SU-DHL-6 (cell line): ENCODE measurements around the gene NEIL3.

Experiments used
- EZH2phosphoT487 ChIP-seq: fragments of 200-600 bp; sonication (generic), shearing (Covaris generic); conservative IDR thresholded peaks from 2 replicates; pipeline ENCODE4 v1.6.1; 2018; ENCODE audit warnings: mild to moderate bottlenecking, antibody characterized with exemption, low read length, moderate library complexity, mixed read lengths
- TF ChIP-seq, protein P1 (sequence below): fragments of 200-600 bp; sonication (generic); IDR thresholded peaks from one replicate; pipeline ENCODE4 v1.5.1; 2017; ENCODE audit warnings: antibody characterized with exemption, mild to moderate bottlenecking, low read length, moderate library complexity; ENCODE audit not compliant: insufficient read depth, poor library complexity, severe bottlenecking

DNA sequence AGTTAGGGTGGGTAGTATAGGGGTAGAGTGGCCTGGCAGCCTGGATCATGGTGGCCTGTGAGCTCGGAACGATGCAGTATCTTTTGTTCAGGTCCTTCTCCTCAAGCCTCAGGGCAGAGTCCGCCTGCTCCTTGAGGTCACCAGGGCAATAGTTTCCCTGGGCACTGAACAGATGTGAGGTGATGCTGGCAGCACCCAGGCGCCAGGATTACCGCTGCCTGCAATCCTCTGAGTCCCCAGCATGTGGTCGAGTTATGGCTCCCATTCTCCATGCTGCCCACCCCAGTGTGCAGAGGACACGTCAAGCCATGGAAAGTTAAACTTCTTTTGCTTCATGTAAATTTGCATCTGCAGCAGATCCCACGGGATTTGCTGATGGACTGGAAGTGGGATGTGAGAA lies 38.7 kb downstream of the NEIL3 start:
- TF ChIP-seq, protein P1, sequence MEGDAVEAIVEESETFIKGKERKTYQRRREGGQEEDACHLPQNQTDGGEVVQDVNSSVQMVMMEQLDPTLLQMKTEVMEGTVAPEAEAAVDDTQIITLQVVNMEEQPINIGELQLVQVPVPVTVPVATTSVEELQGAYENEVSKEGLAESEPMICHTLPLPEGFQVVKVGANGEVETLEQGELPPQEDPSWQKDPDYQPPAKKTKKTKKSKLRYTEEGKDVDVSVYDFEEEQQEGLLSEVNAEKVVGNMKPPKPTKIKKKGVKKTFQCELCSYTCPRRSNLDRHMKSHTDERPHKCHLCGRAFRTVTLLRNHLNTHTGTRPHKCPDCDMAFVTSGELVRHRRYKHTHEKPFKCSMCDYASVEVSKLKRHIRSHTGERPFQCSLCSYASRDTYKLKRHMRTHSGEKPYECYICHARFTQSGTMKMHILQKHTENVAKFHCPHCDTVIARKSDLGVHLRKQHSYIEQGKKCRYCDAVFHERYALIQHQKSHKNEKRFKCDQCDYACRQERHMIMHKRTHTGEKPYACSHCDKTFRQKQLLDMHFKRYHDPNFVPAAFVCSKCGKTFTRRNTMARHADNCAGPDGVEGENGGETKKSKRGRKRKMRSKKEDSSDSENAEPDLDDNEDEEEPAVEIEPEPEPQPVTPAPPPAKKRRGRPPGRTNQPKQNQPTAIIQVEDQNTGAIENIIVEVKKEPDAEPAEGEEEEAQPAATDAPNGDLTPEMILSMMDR: no peak
- no peak for TF ChIP-seq EZH2phosphoT487
